Central memory CD8-positive, alpha-beta T cell (primary cell): ENCODE data around the gene ORC4.

ENCODE experiments used
- ATAC-seq: fragments of 150-1000 bp; cut with Tn5 transposase; replicated peaks from 2 replicates; pipeline ENCODE4 v1.10.0; 2022; ENCODE audit warnings: mild to moderate bottlenecking, moderate FRiP score, moderate number of reproducible peaks; ENCODE audit not compliant: poor library complexity, severe bottlenecking; ENCODE audit errors: extremely low read depth
- DNase-seq, 2 donors: peaks; one replicate each; pipeline ENCODE4 v3.0.0; 2021; ENCODE audit warnings: low spot score in 2 of 2
- H3K27ac Mint-ChIP-seq: one replicate; pipeline ENCODE4 v1.8.0; 2022; ENCODE audit warnings: low read depth, mild to moderate bottlenecking, moderate library complexity, mixed read lengths
- H3K27me3 Mint-ChIP-seq: one replicate; pipeline ENCODE4 v1.8.0; 2022; ENCODE audit warnings: mixed read lengths
- H3K36me3 Mint-ChIP-seq: one replicate; pipeline ENCODE4 v1.8.0; 2022; ENCODE audit warnings: mild to moderate bottlenecking, moderate library complexity, mixed read lengths; ENCODE audit not compliant: insufficient read depth
- H3K4me1 Mint-ChIP-seq: one replicate; pipeline ENCODE4 v1.8.0; 2022; ENCODE audit warnings: mixed read lengths
- H3K4me3 Mint-ChIP-seq: one replicate; pipeline ENCODE4 v1.8.0; 2022; ENCODE audit warnings: mild to moderate bottlenecking, moderate library complexity, mixed read lengths
- H3K9me3 Mint-ChIP-seq: one replicate; pipeline ENCODE4 v1.8.0; 2022; ENCODE audit warnings: mixed read lengths

Gene ORC4

GRCh38 chr2:147952118-147952517, 68.4 kb downstream of the ORC4 start:
- peaks cover 18% of the 10 kb centered on the region for H3K36me3 Mint-ChIP-seq
- no peak for ATAC-seq
- H3K27me3 Mint-ChIP-seq = no peaks in the 10 kb centered on the region
- no peak overlapping the region for H3K27ac Mint-ChIP-seq
- H3K4me3 Mint-ChIP-seq = no peak overlapping the region
- H3K4me1 Mint-ChIP-seq = no peaks in the 10 kb centered on the region
- H3K9me3 Mint-ChIP-seq = no peaks in the 10 kb centered on the region
- no peak for DNase-seq

DNA sequence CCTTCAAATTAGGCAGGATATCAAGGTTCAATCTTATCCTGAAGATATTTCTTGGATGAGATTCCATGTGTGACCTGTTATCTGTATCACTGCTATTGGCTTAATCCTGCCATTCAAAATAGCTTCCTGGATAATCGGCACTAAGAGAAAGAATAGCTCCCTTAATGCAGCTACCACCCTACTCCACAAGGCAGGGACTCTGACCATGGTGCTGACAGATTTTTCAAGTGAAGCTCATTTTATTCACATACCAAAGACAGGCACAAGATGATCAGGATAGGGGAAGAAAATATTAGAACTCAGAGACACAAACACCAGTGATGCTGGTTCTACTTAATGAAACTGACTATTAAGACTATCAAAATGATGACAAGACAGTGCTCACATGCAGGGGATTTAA, 74.9 kb downstream of the ORC4 start:
- H3K27ac Mint-ChIP-seq = peak overlapping the region; percentile 30
- no peaks in the 10 kb centered on the region for H3K27me3 Mint-ChIP-seq
- no peak overlapping the region for H3K4me3 Mint-ChIP-seq
- H3K4me1 Mint-ChIP-seq = no peaks in the 10 kb centered on the region
- no peaks in the 10 kb centered on the region for H3K9me3 Mint-ChIP-seq
- H3K36me3 Mint-ChIP-seq = peaks cover 19% of the 10 kb centered on the region
- DNase-seq (no peak), ATAC-seq (no peak)

- Mint-ChIP-seq H3K9me3 (no peaks in the 10 kb centered on the region), H3K4me1 (no peaks in the 10 kb centered on the region), H3K4me3 (no peak overlapping the region), H3K36me3 (peaks cover 28% of the 10 kb centered on the region), H3K27me3 (no peaks in the 10 kb centered on the region), H3K27ac (no peak overlapping the region)
- no peak for DNase-seq
- ATAC-seq = no peak
These were observed 81.2 kb downstream of the ORC4 start for GRCh38 chr2:147939313-147939712.

DNA sequence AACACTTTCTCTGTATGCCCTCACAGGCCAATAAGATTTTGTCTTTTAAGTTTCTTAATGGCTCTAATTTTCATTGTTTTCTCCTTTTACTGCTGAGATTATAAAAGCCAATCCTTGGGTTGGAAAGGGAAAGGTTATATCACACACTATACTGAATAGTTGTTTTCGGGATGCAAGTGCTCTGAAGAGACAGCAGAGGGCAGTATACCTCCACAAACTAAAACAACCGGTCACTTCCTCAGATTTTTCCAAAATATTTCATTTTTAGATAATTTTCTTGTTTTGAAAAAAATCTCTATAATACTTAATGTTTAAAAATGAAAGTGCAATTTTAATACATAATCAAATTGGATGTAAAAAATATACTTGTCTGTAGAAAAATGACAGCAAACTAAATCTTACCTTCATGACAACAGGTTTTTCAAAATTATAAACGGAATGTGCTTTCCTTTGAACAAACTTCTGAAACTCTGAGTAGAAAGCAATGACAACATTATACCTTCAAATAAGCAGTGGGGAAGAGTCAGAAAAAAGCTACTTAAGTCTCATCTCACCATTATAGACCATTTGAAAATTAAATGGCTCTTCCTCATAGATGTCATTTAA, 82.7 kb downstream of the ORC4 start:
- H3K4me1 Mint-ChIP-seq = no peaks in the 10 kb centered on the region
- no peak for DNase-seq
- no peaks in the 10 kb centered on the region for H3K9me3 Mint-ChIP-seq
- H3K36me3 Mint-ChIP-seq = peaks cover 27% of the 10 kb centered on the region
- ATAC-seq = no peak
- no peaks in the 10 kb centered on the region for H3K27me3 Mint-ChIP-seq
- H3K4me3 Mint-ChIP-seq = no peak overlapping the region
- H3K27ac Mint-ChIP-seq = no peak overlapping the region

GRCh38 chr2:147934881-147935620, 85.5 kb downstream of the ORC4 start:
- H3K4me1 Mint-ChIP-seq = no peaks in the 10 kb centered on the region

DNA sequence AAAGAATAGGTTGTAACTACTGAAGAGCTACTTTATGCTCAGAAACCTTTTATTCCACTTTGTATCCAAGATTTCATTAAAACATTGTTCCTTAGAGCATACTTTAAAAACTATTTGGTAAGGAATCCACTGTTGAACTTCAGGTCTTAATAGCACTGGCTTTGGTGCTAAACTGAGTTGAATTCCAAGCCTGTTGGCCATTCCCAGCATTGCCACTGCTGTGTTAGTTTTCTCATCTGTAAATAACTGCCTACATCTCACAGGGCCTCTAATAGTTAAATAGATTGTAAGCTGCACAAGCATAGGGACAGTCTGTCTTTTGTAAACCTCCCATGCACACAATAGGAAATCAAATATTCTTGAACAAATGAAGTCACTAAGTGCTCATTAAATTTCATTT, 86.6 kb downstream of the ORC4 start:
- Mint-ChIP-seq H3K4me1 (no peaks in the 10 kb centered on the region), H3K9me3 (no peaks in the 10 kb centered on the region), H3K27ac (no peak overlapping the region), H3K4me3 (no peak overlapping the region), H3K27me3 (no peaks in the 10 kb centered on the region), H3K36me3 (peaks cover 23% of the 10 kb centered on the region)
- DNase-seq (no peak), ATAC-seq (no peak)

More at GRCh38 chr2:147934881-147935620, 85.5 kb downstream of the ORC4 start:
- H3K4me3 Mint-ChIP-seq = no peak overlapping the region
- peaks cover 20% of the 10 kb centered on the region for H3K36me3 Mint-ChIP-seq
- H3K27me3 Mint-ChIP-seq = no peaks in the 10 kb centered on the region
- no peaks in the 10 kb centered on the region for H3K9me3 Mint-ChIP-seq
- H3K27ac Mint-ChIP-seq = no peak overlapping the region
- DNase-seq (no peak), ATAC-seq (no peak)

GRCh38 chr2:147927053-147927588, 93.4 kb downstream of the ORC4 start:
- Mint-ChIP-seq H3K4me3 (no peak overlapping the region), H3K9me3 (no peaks in the 10 kb centered on the region), H3K36me3 (peaks cover 3% of the 10 kb centered on the region), H3K4me1 (no peaks in the 10 kb centered on the region), H3K27ac (no peak overlapping the region), H3K27me3 (no peaks in the 10 kb centered on the region)
- ATAC-seq (no peak), DNase-seq (no peak)

DNA sequence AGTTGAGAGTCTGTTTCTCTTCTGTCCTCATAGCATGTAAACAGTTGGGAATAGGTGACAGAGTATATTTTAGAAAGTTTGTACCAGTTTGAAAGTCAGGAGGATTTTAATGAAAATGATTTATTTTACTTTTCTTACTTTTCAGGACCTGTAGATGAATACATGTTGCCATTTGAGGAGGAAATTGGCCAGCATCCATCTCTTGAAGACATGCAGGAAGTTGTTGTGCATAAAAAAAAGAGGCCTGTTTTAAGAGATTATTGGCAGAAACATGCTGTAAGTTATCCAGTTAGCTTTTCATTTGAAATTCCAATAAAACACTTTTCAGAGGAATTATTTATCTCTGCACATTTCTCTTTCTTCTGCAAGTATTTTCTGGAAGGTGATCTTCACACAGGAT, 94.7 kb downstream of the ORC4 start:
- Mint-ChIP-seq H3K36me3 (peaks cover 3% of the 10 kb centered on the region), H3K4me3 (no peak overlapping the region), H3K27ac (no peak overlapping the region), H3K9me3 (no peaks in the 10 kb centered on the region), H3K4me1 (no peaks in the 10 kb centered on the region), H3K27me3 (no peaks in the 10 kb centered on the region)
- ATAC-seq (no peak), DNase-seq (no peak)

- ATAC-seq = no peak
- peaks cover 1% of the 10 kb centered on the region for H3K36me3 Mint-ChIP-seq
- no peak overlapping the region for H3K27ac Mint-ChIP-seq
- H3K4me3 Mint-ChIP-seq = no peak overlapping the region
- H3K4me1 Mint-ChIP-seq = no peaks in the 10 kb centered on the region
- no peaks in the 10 kb centered on the region for H3K9me3 Mint-ChIP-seq
- DNase-seq = no peak
- peaks cover under 1% of the 10 kb centered on the region for H3K27me3 Mint-ChIP-seq
These were observed 95.9 kb downstream of the ORC4 start for GRCh38 chr2:147924647-147925046.

GRCh38 chr2:147923846-147924245, 96.7 kb downstream of the ORC4 start:
- H3K27me3 Mint-ChIP-seq = peaks cover 9% of the 10 kb centered on the region
- H3K4me1 Mint-ChIP-seq = no peaks in the 10 kb centered on the region
- no peaks in the 10 kb centered on the region for H3K36me3 Mint-ChIP-seq
- H3K9me3 Mint-ChIP-seq = no peaks in the 10 kb centered on the region
- ATAC-seq (no peak), DNase-seq (no peak)
- H3K4me3 Mint-ChIP-seq = no peak overlapping the region
- no peak overlapping the region for H3K27ac Mint-ChIP-seq

DNA sequence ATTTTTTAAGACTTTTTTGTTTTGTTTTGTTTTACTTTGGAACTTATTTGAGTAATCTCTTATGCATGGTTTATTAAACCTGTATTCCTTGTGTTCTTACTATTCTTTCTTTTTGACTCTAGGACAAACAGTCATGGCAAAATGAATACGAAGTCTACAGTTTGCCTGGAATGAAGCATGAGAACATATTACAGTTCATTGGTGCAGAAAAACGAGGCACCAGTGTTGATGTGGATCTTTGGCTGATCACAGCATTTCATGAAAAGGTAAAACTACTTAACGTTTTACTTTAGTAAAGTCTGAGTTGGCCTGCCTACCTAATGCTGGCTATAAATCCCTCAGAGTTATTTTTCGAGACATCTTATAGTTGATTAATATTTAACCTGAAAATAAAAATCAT, 103.4 kb downstream of the ORC4 start:
- ATAC-seq = no peak
- no peaks in the 10 kb centered on the region for H3K9me3 Mint-ChIP-seq
- H3K4me3 Mint-ChIP-seq = no peak overlapping the region
- H3K4me1 Mint-ChIP-seq = no peaks in the 10 kb centered on the region
- peaks cover 2% of the 10 kb centered on the region for H3K36me3 Mint-ChIP-seq
- H3K27ac Mint-ChIP-seq = no peak overlapping the region
- peaks cover 20% of the 10 kb centered on the region for H3K27me3 Mint-ChIP-seq
- DNase-seq = no peak

- Mint-ChIP-seq H3K27ac (no peak overlapping the region), H3K4me3 (no peak overlapping the region), H3K9me3 (no peaks in the 10 kb centered on the region), H3K4me1 (no peaks in the 10 kb centered on the region), H3K27me3 (peaks cover 20% of the 10 kb centered on the region), H3K36me3 (peaks cover 2% of the 10 kb centered on the region)
- no peak for ATAC-seq
- DNase-seq = no peak
These were observed 103.8 kb downstream of the ORC4 start for GRCh38 chr2:147916723-147917122.

DNA sequence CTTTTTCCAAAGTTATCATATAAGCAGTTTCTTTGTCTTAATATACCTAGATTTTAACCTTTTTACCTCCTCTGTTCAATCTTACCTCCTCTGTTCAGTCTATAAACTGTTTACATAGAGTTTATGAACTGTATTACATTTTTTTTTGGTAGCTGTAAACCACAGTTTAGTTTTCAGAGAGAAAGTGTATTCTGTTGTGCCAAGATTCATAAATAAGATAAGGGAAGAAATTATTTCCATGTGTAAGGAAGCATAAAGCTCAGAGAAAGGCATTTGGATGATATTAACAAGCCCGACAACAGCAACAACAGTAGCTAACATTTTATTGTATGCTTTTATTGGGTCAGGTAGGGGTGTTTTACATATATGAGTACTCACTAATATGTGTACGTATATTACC, 104.5 kb downstream of the ORC4 start:
- peaks cover 2% of the 10 kb centered on the region for H3K36me3 Mint-ChIP-seq
- no peak overlapping the region for H3K27ac Mint-ChIP-seq
- peaks cover 20% of the 10 kb centered on the region for H3K27me3 Mint-ChIP-seq
- ATAC-seq (no peak), DNase-seq (no peak)
- no peaks in the 10 kb centered on the region for H3K4me1 Mint-ChIP-seq
- H3K4me3 Mint-ChIP-seq = no peak overlapping the region
- no peaks in the 10 kb centered on the region for H3K9me3 Mint-ChIP-seq
